ENCODE results near the gene SETD5.

DNA sequence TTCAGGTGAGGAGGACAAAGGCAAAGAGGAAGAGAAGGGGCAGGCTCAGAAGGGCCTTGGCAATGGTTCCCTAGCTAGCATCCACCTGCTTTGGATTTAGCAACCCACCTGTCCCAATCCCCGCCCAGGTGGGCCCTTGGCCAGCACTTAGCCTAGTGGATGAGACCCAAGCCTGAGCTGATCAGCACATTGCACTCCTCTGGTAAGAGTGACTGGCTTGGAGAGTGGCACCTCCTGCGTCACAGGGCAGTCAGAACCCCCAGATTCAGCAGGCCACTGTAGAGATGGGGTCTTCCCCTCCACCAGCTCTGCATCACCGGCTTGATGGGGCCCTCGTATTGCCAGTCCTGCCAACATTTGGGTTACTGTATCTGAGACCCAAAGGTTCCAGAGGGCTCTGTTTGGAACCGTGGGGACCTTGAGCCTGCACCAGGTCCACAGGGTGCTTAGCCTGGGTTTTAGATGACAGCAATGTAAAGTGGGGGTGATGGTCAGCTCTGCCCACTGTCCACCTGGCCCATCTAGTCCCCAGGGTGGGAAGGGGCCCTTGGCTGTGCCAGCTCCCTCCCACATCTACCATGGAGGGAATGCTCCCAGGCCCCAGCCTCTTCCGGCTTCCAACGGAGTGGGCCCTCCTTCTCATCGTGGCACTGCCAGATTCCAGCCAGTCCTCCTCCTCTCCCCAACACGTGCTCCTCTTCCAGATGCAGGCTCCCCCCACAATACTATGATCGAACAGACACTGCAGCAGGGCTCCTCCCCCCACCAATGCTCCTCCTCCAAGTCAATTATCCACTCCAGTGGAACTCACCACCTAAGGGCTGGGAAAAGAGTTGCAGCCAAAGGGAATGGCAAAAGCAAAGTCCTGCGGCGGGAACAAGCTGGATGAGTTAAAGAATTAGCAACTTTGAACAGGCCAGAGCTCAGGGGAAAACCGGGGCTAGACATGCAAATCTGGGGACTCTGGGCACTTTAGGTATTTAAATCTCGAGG is 110.5 kb downstream of the SETD5 start:
- TF ChIP-seq, protein P1, sequence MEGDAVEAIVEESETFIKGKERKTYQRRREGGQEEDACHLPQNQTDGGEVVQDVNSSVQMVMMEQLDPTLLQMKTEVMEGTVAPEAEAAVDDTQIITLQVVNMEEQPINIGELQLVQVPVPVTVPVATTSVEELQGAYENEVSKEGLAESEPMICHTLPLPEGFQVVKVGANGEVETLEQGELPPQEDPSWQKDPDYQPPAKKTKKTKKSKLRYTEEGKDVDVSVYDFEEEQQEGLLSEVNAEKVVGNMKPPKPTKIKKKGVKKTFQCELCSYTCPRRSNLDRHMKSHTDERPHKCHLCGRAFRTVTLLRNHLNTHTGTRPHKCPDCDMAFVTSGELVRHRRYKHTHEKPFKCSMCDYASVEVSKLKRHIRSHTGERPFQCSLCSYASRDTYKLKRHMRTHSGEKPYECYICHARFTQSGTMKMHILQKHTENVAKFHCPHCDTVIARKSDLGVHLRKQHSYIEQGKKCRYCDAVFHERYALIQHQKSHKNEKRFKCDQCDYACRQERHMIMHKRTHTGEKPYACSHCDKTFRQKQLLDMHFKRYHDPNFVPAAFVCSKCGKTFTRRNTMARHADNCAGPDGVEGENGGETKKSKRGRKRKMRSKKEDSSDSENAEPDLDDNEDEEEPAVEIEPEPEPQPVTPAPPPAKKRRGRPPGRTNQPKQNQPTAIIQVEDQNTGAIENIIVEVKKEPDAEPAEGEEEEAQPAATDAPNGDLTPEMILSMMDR (IDR thresholded peaks at IDR 0.05; ENCODE audit: borderline replicate concordance, extremely low read depth, low read length, poor library complexity, severe bottlenecking): no peak
- no peak for TF ChIP-seq EZH2 (IDR thresholded peaks at IDR 0.05; ENCODE audit: borderline replicate concordance, low read depth, low read length, severe bottlenecking)

All from DND-41 (cell line).